ENCODE measurements around the gene B9D1.

- TF ChIP-seq, protein P1, sequence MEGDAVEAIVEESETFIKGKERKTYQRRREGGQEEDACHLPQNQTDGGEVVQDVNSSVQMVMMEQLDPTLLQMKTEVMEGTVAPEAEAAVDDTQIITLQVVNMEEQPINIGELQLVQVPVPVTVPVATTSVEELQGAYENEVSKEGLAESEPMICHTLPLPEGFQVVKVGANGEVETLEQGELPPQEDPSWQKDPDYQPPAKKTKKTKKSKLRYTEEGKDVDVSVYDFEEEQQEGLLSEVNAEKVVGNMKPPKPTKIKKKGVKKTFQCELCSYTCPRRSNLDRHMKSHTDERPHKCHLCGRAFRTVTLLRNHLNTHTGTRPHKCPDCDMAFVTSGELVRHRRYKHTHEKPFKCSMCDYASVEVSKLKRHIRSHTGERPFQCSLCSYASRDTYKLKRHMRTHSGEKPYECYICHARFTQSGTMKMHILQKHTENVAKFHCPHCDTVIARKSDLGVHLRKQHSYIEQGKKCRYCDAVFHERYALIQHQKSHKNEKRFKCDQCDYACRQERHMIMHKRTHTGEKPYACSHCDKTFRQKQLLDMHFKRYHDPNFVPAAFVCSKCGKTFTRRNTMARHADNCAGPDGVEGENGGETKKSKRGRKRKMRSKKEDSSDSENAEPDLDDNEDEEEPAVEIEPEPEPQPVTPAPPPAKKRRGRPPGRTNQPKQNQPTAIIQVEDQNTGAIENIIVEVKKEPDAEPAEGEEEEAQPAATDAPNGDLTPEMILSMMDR (IDR thresholded peaks at IDR 0.05; ENCODE audit: insufficient read depth, low read length, poor library complexity, severe bottlenecking), result no peak
- TF ChIP-seq EZH2phosphoT487 (conservative IDR thresholded peaks at IDR 0.05; ENCODE audit: low read length), result no peak
Observed at GRCh38 chr17:19331134-19331533, 31.4 kb downstream of the B9D1 start.

Data from SU-DHL-6 (cell line).